Activated naive CD4-positive, alpha-beta T cell treated with anti-CD3 and anti-CD28 coated beads, Interleukin-2, amount 50 U/mL, for 16 hours (primary cell): ENCODE measurements around the gene RBMS3.

Source experiments
- DNase-seq: peaks from one replicate; pipeline ENCODE4 v3.0.0-alpha.2; 2020

Gene RBMS3

DNA sequence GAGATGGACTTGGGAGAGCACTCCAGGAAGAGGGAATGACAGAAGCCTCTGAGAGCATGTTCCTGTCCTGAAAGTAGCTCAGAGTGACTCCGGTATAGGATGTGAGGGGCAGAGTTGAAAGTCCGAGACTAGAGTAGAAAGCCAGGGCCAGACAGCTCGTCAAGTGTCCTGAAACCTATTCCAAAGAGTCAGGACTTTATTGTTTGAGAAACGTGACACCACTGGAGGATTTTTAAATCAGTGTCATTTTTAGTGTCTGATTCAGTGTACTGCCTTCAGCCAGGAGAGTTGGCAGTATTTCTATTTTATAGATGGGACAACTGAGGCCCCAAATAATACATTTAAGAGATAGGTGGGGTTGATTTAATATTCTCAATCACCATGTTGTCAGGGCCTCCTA lies 1.6 kb upstream of the RBMS3 start:
- no peak for DNase-seq

DNA sequence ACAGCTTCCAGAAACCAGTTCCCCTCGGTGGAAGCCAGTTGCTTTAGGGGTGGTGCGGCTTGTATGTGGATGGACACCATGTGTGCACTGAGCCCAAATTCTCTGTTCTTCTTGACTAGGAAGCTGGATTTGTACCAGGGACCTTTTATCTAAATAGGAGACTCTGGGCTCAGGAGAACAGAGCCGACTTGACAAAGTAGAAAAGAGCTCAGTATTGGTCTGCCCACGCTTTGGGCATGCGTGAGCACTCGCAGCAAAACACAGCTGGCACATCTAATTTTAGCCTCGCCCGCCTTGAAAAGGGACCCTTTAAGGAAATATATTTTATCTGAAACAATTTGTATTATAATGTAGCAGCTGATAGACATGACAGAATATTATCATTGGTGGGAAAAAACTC lies 1.1 kb upstream of the RBMS3 start:
- no peak for DNase-seq

DNA sequence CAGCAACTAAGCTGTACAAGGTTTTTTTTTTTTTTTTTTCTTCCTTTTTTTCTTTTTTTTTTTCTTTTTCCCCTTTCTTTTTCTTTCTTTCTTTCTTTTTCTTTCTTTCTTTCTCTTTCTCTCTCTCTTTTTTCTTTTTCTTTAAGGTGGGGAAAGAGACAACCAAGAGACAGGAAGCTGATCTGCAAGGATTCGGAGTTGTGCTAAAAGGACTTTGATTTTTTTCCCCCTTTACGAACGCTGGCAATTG lies 148 bp downstream of the RBMS3 start:
- DNase-seq: no peak

DNA sequence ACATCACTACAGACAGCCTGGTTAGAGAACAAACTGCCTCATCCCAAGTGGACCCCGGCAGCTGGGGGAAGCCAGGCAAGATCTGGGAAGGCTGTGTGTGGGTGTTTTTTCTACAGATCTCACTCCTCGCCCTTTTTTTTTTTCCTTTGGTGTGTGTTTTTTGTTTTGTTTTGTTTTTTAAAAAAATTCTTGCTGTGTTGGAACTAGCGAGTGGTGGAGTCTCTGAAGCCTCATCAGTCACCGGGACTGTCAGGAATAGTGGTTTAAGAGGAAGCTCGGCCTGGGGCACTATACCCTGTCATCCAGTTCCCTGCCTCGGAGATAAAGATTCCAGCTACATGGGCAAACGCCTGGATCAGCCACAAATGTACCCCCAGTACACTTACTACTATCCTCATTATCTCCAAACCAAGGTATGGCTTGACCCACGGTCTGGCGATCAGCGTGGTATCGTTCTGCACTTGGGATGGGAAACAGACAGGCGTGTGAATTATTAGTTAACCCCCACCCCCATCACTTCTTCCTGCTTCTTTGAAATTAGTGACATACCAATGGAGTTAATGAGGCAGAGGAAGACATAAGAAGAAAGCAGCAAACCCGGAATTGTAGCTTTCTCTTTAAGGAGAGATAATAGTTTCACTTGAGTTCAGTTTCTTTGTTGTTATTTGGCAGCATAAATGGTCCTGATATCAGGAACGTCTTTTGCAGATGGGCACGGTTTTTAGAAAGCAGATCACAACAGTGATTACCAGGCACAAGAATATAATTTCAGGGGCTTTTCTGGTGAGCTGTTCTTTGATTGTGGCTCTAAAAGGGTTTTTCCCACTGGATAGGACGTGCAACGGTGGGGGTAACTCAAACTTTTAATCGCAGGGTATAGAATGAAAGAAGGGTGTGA lies 722 bp downstream of the RBMS3 start:
- no peak for DNase-seq

DNA sequence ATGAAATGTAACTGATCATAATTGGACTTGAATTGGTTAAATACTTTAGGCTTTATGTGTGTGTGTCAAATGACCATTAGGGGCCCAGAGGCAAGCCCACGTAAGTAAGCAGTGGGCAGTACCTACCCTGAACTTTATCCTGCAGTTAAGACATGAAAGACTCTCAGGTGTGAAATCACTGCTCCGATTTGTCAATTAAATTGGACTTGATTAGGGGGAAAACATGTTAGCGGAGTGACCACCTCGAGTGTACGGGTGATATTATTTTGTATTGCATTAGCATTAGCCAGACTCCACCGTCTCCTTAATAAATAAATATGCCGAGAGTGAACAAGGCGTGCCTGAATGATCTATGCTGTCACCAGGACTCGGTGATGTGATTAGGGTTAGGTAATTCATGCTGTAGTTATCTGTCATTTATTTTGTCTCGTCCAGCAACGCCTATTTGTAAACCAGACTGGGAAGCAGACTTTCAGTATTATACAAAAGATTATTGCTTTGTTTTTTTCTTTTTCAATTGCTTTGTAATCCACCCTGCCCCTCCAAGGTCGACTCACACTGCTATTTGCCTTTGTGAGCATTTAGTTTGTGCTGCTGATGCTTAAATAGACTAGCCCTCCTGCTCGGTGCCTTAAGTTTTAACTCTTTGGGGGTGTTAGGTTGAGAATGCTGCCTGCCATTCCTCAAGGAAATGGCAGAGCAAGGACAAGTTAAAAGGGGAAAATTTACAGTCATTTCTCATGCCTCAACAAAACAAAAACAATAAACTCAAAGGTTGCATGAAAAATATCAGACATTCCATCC lies 1.8 kb downstream of the RBMS3 start:
- no peak for DNase-seq

DNA sequence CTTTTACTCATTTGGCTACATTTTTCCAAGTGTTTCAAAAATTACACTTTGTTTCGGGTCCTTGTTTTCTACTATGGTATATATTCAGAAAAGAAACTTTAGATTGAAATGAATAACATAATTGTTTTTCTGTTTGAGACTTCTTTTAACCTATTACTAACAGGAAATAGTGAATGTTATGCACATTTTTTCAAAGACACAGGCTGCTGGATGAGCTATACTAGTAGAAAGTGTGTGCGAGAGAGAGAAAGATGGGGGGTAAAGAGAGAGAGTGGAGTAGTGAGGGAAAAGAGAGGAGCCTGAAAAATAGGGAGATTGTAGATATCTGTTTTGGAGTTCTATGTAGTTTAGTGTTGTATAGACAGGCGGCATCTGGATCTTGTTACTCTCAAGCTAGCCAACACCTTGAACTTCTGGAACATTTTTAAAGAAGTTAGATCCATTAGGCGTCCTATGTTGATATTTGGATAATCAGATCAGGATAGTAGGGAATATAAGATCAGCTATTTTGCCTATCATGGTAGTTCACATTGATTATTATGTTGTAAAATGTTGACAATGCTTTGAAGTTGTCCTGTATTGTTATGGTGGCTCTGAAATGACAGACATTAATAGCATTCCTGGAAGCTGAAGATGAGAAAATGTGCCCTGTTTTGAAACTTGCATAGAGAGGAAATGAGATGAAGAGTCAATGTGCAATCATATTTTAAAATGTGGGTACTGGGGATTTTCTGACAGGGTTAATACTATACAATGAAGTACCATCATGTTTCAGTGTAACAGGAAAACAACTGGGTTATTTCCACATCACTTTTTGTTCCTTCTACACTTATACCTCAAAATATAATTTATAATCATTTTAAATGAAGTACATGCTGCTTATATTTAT lies 2.6 kb downstream of the RBMS3 start:
- DNase-seq: no peak

DNA sequence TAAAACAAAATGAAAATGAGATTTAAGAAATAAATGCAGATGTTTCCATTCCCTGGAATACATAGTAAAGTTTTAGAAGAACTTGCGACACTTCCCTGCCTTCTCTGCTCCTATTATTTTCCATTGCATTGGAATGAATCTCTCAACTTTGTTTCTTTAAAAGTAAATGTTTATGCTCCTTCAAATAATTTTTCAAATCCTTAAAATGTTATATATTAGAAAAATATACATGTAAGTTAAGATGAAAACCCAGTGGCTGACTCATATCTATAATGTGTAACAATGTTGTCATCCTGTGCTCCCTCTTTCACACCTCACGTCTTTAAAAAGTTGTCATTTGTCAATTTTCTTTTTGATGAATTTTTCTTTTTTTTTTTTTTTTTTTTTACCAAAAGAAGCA lies 3.6 kb downstream of the RBMS3 start:
- DNase-seq: no peak

DNA sequence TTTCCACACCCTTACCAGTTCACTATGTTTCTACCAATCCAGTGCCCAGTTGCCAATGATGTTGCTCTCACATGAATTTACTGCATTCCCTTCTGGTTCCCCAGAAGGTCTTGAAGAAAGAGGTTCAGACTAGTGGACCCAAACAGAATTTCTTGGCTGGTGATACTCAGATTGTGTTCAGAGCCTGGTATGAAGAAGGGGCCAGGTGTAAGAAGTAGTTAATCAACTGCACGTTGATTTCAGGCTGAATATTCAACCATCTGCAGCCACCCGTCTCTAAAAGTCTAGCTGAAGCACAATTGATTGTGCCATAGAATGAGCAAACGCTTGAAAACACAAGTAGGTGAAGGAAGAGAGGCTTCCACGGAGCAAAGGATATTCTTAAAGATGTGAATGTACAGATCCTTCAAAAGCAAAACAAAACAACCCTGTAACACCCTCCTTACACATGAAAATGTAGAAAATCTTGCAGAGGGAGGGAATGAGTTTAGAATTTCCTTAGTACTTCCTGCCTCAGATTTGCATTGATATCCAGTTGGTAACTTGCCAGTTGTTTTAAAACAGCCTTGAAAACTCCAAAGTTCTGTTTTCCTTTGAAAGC lies 4.7 kb downstream of the RBMS3 start:
- no peak for DNase-seq

DNA sequence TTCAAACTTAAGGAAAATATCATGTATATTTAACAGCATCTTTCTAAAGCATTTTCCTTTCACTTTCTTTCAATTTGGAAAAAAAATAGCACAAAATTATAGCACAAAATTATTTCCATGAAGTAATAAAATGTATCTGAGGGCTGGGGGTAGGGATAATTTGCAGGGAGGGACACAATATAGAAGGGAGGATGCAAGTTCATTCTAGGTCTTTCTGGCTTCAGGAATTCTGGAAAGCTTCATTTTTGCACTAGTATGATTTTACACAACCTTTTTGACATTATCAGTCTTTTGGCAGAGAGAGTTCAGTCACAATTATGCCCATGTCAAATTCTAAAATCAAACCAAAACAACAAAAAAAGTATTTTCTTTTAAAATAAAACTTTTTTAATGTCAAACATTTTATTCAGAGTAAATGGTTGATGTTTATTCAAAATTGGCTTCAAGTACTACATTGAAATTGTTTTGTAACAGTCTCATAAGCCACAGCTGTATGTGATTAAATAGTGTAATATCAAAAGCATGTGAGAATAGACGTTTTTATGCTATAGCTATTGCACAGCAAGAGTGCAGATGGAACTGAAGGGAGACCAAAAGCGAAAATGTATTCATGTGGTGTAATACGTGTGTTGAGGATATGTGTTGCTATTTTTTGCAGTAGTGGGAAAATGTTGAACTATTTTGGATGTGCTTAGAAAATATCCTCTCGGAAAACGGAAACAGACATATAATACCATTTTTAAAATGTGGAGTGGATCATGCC lies 5.8 kb downstream of the RBMS3 start:
- no peak for DNase-seq

DNA sequence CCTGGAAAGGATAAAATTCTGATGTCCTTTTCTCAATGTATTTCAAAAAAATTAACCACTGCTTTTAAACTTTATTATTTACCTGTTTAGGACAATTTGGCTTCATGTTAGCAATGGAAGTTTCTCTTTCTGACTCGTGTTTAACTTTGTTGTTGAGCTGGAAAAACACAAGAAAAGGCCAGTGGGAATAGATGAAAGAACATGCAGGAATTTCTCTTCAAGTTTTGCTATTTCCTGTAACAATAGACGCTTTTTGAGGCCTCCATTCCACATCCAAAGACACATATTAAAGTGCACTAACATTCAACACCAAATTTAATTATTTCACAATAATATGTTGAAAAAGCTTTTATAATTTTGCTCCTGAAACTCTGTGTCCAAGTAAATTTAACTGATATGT lies 9.7 kb downstream of the RBMS3 start:
- DNase-seq: no peak

DNA sequence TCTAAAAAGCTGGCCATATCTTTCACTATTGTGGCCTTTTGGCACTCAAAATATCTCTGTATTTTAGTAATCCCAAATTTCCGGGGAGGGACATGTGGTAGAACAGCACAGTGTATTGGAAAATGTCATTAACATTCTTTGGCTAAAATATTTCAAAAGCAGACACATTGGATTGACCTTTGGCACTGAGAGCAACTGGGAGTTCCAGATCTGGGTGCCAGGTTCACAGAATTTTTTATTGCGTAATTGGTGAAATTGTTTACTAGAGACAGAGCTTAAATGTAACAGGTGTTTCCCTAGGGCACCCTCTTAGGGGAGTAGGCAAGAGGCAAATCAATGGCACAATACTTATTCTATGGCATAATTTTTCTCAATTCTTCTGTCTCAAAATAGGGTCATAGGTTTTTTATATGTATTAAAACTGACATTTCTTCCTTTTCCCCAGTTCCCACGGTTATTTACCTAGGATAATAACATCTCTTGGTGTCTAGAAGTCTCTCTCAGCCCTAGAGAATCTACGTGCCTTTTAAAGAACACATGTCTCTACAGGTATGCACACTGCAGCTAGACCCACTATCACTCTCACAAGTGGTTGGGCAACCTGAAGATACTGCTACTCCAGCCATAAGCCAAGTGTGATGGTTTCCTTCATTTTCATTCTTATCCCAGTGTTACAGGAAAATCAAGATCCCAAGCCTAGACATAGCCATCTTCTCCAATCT lies 10.6 kb downstream of the RBMS3 start:
- DNase-seq: no peak

DNA sequence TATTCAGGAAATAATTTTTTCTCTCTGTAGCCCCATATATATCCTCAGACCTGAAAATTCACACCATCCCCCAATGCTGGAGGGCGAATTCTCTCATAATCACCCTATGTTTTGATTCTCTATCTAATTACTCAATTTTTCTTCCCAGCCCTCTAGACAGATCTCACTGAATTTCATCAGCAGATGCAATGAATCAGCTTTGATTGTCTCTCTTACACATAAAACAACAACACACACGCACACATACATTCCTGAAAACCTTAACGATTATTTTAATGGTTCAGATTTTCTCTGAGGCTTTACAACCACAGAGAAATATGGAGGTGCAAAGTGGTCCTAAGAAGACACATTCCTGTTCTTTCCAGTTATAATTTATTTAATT lies 11.1 kb downstream of the RBMS3 start:
- no peak for DNase-seq

DNA sequence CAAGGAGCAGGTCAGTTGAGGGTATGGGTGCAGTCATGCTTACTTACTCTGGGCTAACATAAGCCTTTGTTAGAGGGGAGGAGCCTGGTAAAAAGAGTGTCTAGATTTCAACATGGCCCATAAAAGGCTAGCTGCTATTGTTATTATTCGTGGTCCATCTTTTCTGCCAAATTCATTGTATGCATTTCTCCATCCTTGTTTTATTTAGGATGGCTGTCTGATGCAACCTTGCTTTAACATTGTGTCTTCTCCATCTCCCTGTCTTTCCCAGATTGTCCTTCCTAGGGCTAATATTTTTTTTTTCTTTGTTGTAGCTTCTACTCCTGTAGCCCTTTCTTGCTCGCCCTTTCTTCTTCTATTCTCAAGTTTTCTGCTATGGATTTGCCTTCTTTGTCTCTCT lies 12.6 kb downstream of the RBMS3 start:
- DNase-seq: no peak

DNA sequence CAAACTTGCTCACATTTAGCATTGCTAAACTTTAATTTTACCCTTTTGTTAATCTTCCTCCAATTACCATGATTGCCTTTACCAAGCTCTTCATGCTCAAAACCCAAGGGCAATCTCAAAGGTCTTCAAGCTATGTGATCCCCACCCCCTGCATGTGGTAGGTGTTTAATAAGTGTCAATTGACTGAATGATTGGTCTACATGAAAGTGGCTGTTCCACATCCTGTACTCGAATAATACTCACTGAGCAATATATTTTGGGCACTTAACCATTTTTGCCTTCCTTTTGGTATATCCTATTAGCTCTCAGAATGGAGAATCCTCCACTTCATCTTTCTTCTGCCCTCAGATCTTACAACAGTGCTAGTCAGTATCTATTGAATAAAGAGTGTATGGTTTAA lies 17.1 kb downstream of the RBMS3 start:
- DNase-seq: no peak

DNA sequence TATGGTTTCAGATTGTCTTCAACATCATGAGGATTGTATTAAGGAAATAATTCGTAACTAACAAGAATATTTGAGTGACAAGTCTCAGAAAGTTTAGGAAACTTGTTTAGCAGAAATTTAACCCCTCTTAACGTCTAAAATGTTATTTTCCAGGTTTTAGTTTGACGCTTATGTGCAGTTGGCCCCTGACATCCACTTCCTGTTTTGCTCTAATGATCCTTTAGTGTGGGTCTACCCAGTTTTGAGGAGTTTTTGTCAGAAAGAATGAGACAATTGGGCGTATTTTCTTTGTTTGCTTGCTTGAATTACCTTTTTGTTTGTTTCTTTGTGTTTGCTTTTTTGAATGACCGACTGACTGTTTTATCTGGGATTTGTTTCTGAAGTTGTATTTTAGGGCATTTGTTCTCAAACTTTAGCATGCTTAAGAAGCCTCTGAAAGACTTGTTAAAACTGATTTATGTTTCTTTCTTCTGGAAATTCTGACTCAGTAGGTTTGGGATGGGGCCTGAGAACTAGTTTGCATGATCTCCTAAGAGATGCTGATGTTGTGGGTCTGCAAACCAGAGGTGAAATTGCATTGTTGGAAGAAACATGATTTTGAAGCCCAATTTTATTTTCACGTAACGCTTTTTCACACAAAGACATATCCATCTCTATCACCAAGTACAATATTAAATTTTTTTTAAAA lies 20.6 kb downstream of the RBMS3 start:
- DNase-seq: no peak

DNA sequence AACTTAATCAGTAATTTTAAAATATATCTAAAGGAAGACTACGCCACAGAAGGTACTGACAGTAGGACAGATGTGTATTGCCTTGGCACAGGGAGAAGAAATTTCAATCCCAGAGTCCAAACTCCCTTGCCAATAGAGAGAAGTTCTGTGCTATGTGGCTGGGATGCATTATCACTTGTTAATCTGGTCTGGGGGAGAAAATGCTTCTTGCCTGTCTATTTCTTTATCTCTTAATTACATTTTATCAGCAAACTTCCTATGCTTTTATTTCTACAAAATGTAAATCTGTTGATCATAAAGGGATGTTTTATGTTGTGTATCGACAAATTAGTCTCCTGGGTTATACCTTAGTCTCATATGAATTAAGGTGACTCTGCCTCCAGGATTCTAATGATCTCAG lies 21.7 kb downstream of the RBMS3 start:
- DNase-seq: no peak

DNA sequence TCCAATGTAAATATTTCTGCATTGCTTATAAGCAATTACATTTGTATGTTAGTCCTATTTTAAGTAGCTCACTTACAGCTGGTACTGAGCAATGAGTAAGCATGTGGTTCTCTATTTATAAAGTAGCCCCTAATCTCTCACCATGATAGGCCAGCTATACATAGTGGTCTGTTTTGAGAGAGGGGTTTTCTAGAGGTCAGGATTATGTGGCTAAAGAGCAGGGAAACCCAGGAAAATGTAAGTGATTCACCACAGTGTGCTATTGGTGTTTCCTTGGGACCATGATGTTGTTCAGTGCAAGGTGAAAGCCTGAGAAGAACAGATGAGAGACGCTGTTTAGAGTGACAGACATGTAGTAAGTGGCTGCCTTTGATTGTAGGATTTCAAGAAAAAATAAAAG lies 26.4 kb downstream of the RBMS3 start:
- no peak for DNase-seq

DNA sequence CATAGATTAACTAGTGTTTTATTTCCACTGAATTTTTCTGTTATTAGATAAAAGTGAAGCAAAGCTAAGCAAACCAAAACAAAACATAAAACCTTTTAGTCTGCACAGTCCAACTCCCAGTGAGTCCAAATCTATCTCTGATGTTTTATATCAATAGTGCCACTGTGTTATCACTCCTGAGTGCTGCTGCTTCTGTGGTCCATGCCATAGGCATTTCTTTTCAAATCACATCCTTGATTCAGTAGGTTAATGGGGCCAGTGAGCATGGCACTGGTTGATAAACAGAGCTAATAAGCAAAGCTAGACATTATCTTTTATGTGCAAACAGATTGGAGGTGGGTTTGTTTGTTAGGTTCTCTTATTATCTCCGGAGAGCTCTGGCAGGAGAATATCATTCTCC lies 30.0 kb downstream of the RBMS3 start:
- no peak for DNase-seq

DNA sequence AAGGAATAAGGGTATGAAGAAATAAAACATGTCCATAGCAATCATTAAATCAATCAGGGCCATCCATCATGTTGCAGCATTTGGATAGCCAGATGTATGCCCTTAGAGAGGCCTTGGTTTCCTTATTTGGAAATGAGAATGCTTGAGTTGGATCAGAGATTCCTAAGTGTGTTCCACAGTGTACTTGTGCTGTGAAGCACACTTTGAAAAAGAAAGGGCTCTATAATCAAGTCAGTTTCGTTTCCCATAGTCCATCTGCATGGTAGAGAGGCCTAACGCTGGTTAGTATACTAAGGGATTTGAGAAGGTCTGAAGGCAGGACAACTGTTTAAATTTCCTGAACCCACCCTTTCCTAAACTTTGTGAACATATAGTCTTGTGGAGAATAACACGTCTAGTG lies 30.9 kb downstream of the RBMS3 start:
- DNase-seq: no peak

DNA sequence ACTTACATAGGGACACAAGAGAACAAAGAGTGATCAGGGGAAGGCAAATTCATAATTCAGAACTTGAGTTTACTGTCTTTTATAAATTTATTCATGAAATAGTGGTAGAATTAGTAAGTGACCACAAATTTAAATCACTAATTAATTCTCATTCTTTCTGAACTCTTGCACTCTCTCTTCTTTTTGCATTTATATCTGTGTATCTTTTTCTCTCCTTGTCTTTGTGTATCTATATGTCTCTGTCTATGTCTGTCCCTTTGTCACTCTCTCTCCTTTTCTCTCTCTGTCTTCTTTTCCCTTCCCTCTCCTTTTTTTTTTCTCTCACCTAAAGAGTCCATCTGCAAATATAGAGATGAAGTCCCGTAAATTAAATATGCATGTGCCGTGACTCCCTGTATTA lies 31.5 kb downstream of the RBMS3 start:
- DNase-seq: no peak

DNA sequence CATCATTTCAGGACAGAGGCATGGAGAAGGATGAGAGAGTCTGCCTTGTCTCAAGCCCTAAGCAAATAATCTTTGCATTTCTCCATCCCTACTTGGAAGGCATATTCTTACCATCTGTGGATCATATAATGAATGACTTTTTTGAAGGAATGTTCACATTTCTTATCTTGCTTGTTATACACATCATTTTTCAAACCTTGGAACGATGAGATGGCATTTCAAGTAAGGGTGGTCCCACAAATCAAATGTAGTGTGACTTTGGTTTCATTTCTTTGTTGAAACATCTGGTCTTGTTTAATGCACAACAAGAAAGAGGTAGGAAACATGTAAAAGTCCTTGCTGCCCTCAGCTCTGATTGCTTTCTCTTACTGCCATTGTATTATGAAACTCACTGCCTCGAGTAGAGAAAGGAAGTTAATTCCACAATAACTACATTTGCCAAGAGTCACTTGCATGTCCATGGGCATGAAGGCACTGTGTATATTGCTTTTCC lies 32.1 kb downstream of the RBMS3 start:
- DNase-seq: no peak
